ENCODE results near the gene LRRIQ1.

DNA sequence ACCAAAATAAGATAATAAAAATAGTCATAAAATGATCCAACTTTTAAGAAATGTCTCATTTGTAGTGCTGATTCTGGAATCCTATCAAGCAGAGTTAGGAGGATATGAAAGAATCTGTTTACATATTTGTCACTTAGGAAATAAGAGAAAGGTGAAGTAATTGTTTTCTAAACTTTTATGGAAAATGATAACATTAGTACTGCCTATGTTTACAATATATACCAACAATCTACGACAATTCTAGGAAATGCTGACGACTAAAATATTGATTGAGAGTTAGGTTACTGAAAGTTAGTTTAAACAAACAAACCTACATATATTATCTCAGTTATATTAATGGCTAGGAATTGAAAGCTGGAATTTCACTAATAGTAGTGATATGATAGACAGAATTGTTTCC, 18.1 kb upstream of the LRRIQ1 start:
- TF ChIP-seq, protein P1, sequence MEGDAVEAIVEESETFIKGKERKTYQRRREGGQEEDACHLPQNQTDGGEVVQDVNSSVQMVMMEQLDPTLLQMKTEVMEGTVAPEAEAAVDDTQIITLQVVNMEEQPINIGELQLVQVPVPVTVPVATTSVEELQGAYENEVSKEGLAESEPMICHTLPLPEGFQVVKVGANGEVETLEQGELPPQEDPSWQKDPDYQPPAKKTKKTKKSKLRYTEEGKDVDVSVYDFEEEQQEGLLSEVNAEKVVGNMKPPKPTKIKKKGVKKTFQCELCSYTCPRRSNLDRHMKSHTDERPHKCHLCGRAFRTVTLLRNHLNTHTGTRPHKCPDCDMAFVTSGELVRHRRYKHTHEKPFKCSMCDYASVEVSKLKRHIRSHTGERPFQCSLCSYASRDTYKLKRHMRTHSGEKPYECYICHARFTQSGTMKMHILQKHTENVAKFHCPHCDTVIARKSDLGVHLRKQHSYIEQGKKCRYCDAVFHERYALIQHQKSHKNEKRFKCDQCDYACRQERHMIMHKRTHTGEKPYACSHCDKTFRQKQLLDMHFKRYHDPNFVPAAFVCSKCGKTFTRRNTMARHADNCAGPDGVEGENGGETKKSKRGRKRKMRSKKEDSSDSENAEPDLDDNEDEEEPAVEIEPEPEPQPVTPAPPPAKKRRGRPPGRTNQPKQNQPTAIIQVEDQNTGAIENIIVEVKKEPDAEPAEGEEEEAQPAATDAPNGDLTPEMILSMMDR (conservative IDR thresholded peaks at IDR 0.05; ENCODE audit: low read depth, low read length) = no peak
- no peak for TF ChIP-seq EZH2 (IDR thresholded peaks at IDR 0.05; ENCODE audit: borderline replicate concordance, low read depth, low read length, poor library complexity, severe bottlenecking)
